ENCODE data around the gene C10orf62. TPM values are rescaled to one million over a fixed set of nuclear protein-coding genes. Genes with fewer than 3 reads are reported as not detected.

C10orf62 gene
- total and polyA plus RNA-seq, 2 experiments from 2014 or later = 0.30 TPM; not detected in 1

- no peak for DNase-seq (ENCODE audit: low read depth in 1 of 2, low spot score in 1 of 2)
- TF ChIP-seq, protein P1, sequence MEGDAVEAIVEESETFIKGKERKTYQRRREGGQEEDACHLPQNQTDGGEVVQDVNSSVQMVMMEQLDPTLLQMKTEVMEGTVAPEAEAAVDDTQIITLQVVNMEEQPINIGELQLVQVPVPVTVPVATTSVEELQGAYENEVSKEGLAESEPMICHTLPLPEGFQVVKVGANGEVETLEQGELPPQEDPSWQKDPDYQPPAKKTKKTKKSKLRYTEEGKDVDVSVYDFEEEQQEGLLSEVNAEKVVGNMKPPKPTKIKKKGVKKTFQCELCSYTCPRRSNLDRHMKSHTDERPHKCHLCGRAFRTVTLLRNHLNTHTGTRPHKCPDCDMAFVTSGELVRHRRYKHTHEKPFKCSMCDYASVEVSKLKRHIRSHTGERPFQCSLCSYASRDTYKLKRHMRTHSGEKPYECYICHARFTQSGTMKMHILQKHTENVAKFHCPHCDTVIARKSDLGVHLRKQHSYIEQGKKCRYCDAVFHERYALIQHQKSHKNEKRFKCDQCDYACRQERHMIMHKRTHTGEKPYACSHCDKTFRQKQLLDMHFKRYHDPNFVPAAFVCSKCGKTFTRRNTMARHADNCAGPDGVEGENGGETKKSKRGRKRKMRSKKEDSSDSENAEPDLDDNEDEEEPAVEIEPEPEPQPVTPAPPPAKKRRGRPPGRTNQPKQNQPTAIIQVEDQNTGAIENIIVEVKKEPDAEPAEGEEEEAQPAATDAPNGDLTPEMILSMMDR (IDR thresholded peaks at IDR 0.05; ENCODE audit: low read depth, low read length) = no peak
- no peak overlapping the region for H3K4me3 ChIP-seq
- H3K9me3 ChIP-seq (ENCODE audit: low read depth) = no peaks in the 10 kb centered on the region
- H3K4me1 ChIP-seq (ENCODE audit: low read depth) = peaks cover 25% of the 10 kb centered on the region
- H3K27me3 ChIP-seq = no peaks in the 10 kb centered on the region
- H3K36me3 ChIP-seq = no peaks in the 10 kb centered on the region
- H3K27ac ChIP-seq = no peak overlapping the region
Measured at GRCh38 chr10:97547271-97547600, 42.3 kb upstream of the C10orf62 start.

- DNase-seq (ENCODE audit: low read depth in 1 of 2, low spot score in 1 of 2) = no peak
- H3K4me1 ChIP-seq (ENCODE audit: low read depth) = peaks cover 25% of the 10 kb centered on the region
- H3K4me3 ChIP-seq = no peak overlapping the region
- H3K27me3 ChIP-seq = no peaks in the 10 kb centered on the region
- TF ChIP-seq, protein P1 (IDR thresholded peaks at IDR 0.05; ENCODE audit: low read depth, low read length) = no peak
- H3K36me3 ChIP-seq = no peaks in the 10 kb centered on the region
- H3K9me3 ChIP-seq (ENCODE audit: low read depth) = no peaks in the 10 kb centered on the region
- no peak overlapping the region for H3K27ac ChIP-seq
Measured at GRCh38 chr10:97547962-97548361, 41.6 kb upstream of the C10orf62 start.

GRCh38 chr10:97548828-97549455 is 40.6 kb upstream of the C10orf62 start:
- Histone ChIP-seq H3K4me3 (no peak overlapping the region), H3K4me1 (ENCODE audit: low read depth) (peaks cover 25% of the 10 kb centered on the region), H3K27ac (no peak overlapping the region), H3K9me3 (ENCODE audit: low read depth) (no peaks in the 10 kb centered on the region), H3K27me3 (no peaks in the 10 kb centered on the region), H3K36me3 (no peaks in the 10 kb centered on the region)
- TF ChIP-seq, protein P1 (IDR thresholded peaks at IDR 0.05; ENCODE audit: low read depth, low read length) = no peak
- DNase-seq (ENCODE audit: low read depth in 1 of 2, low spot score in 1 of 2) = no peak

DNA sequence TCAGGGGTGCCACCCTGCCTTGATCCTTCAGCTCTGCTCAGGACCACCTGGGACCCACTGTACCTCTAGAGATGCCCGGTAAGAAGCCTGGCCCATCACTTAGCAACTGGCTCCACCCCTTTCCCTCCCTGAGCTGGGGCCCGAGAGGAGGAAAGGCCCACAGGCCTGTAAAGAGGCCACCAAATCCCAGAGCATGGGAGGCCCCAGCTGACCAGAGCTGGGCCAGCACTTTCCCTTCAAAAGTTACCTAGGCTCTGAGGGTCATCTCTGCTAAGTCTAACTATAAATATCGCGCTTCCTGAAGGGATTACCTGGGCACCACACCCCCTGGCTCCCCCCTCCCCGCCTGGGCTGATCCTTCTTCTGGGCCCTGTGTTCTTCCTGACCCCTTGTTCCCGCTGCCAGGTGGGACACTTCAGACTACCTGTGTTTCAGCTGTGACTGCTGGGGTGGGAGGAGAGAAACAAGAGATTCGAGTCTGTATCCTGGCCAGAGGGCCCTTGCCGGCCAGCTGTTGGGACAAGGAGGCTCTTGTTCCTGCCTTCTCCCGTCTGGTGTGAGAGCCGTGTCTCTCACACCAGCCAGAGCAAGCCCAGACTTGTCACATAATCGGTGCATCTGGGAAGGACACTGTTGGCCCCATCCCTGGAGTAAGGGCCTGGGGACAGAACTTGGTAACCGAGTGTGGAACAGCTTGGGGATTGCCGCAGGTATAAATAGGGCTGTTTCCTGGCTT is 39.8 kb upstream of the C10orf62 start:
- Histone ChIP-seq H3K4me1 (ENCODE audit: low read depth) (peaks cover 22% of the 10 kb centered on the region), H3K9me3 (ENCODE audit: low read depth) (no peaks in the 10 kb centered on the region), H3K36me3 (no peaks in the 10 kb centered on the region), H3K27ac (peak overlapping the region; percentile 77), H3K27me3 (no peaks in the 10 kb centered on the region), H3K4me3 (no peak overlapping the region)
- TF ChIP-seq, protein P1 (IDR thresholded peaks at IDR 0.05; ENCODE audit: low read depth, low read length) = no peak
- DNase-seq (ENCODE audit: low read depth in 1 of 2, low spot score in 1 of 2) = peak in 1 of 2 donors; percentile 41

DNA sequence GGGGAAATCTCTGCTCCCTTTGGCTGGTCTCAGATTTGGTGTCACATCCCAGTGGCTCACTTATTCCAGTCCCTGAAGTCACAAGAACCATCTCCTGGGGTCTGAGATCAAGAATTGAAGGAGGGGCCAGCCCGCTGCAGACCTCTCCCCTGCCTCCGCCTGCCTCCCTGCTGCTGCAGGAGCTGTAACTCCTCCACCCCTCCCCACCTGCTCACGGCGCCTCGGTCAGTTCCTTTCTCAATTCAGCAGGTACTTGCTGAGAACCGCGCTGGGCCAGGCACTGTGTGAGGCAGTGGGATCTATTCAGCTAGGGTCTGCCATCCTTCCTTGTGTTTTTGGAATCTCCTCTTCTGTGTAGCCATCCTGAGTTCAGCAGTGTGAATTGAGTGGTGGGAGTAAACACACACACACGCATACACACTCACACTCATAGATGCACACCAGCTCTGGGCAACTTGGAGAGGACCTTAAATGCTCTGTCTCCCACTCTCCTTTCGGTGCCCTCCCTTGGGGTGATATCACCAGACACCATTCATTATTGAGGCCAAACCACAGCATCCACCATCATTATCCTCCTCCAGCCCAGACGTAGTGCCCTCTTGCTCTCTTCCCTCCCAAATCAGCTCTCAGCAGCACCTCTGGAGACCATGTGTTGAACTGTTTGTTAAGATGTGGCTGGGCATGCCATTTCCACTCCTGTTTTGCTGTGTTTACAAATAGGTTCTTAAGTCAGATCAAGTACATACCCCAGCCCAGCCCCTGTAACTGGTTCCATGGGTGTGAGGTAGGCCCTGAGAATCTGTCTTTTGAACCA is 39.0 kb upstream of the C10orf62 start:
- Histone ChIP-seq H3K27ac (peak overlapping the region; percentile 77), H3K9me3 (ENCODE audit: low read depth) (no peaks in the 10 kb centered on the region), H3K36me3 (no peaks in the 10 kb centered on the region), H3K4me3 (no peak overlapping the region), H3K27me3 (no peaks in the 10 kb centered on the region), H3K4me1 (ENCODE audit: low read depth) (peaks cover 22% of the 10 kb centered on the region)
- no peak for DNase-seq (ENCODE audit: low read depth in 1 of 2, low spot score in 1 of 2)
- TF ChIP-seq, protein P1 (IDR thresholded peaks at IDR 0.05; ENCODE audit: low read depth, low read length) = no peak

Data from cardiac muscle cell (in vitro differentiated cells and primary cell).